ENCODE measurements around the gene DEPDC5.

DEPDC5 gene

DNA sequence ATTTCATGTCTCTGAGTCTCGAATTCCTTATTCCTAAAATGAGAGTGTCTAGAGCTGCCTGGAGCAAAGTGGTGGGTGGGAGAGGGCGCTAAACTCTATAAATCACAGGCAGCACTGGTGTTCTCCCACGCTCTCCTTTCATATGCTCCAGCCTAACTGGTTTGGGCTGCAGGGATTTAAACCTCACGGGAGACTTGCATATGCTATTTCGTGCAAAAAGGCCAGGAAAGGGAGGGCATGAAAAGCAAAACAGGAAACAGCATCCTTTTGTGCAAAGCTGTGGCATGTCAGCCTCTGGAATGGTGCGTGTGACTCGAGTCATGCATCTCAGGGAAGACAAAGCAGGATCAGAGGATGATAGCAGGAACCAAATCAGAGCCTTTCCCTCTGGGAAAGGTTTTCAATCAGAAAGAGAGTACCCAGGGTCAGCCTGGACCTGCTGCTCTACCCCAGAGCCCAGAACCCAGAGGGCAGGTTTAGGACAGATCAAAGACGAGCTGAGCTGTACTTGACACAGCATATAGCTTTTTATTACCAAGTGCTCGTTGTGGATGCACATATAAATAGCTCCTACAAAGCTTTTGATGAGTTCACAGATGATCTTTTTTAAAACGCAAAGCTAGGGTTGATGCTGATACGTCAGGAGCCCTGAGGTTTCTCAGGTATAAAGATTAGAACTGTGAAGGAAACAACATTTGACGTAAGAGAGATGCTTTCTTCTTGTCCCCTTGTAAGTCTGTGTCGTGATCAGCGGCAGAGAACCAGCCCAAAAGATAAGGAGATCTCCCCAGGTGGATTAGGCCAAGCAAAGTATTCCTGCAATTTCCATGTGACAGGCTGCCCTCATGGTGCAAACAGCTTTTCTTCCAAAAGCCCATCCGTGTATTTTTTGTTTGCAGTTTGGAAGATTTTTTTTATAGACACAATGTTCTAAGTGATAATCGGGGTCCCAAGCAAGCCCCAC is 144.3 kb downstream of the DEPDC5 start:
- no peak for DNase-seq

- DNase-seq: no peak
Observed at GRCh38 chr22:31898926-31899325, 145.1 kb downstream of the DEPDC5 start.

DNA sequence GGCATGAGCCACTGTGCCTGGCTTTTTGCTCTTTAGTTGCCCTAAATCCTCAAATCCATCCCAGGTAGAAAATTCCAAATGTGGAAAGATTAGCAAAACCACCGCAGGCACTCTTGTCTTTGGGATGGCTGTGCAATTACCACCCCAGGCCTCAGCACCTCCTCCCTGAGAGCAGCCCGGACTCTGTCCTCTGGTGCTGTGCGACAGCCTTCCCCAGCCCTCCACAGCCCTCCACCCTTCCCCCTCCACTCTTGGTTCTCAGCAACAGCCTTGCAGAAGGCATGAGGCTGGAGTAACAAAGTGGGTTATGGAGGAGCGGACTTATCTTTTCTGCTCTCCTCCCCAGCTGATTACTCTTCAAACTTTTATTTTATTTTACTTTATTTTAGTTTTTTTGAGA is 145.8 kb downstream of the DEPDC5 start:
- no peak for DNase-seq

GRCh38 chr22:31901388-31902137 is 147.7 kb downstream of the DEPDC5 start:
- no peak for DNase-seq

DNA sequence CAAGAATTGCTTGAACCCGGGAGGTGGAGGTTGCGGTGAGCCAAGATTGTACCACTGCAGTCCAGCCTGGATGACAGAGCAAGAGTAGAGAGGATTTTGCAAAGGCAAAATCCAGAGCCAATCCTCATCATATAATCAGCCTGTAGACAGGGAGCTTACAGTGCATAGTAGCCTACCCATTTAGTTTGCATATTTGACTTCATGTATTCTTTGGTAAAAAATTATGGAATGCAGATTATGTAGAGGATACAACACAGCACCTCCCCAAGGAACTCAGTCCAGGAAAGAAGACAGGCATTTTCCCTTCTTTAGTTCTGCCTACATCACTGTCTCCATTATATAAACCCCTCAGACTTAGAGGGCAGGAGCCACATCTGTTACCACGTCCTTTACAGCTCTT is 150.8 kb downstream of the DEPDC5 start:
- DNase-seq: no peak

- DNase-seq: no peak
Observed at GRCh38 chr22:31905356-31905755, 151.5 kb downstream of the DEPDC5 start.

DNA sequence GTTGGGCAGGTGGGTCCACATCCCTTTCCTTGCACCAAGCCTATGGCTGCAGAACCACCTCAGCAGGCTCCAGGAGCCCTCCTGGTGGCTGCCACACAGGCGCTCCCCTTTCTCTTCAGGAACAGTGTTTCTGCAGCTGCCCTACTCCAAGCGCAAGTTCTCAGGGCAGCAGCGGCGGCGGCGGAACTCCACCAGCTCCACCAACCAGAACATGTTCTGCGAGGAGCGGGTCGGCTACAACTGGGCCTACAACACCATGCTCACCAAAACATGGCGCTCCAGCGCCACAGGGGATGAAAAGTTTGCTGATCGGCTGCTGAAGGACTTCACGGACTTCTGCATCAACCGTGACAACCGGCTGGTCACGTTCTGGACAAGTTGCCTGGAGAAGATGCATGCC is 152.3 kb downstream of the DEPDC5 start:
- DNase-seq: no peak

- DNase-seq: no peak
Observed at GRCh38 chr22:31906569-31906968, 152.8 kb downstream of the DEPDC5 start.

DNA sequence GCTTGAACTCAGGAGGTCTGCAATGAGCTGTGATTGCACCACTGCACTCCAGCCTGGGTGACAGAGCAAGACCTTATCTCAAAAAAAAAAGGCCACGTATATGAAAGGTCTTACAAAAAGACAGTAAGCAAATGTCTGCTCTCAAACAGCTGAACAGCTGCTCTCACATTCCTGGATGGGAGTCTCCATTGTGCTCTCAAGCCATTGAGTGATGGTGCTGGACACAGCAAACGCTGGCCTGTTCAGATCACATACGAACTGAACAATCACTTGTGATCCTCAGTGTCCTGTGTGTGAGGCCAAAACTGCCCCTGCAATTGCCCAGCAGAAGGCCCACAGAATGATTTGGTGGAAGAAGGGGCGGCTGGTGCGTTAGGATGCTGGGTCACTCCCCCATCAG is 156.2 kb downstream of the DEPDC5 start:
- DNase-seq: no peak

- no peak for DNase-seq
Observed at GRCh38 chr22:31911565-31912406, 158.0 kb downstream of the DEPDC5 start.

DNA sequence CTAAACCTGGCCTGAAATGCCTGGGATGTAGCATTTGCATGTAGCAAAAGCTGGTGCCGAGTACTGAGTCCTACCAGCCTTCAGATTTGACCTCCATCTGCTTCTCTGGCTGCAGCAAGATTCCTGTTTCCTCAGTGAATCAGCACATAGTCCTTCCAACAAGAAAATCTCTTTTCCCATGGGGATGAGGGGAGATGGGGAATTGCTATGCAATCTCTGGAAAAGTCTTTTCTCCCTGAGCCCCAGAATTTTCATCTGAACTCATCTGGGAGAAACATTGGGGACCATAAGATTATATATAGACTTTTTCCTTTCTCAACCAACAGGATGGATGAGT is 158.6 kb downstream of the DEPDC5 start:
- no peak for DNase-seq

GRCh38 chr22:31915586-31915985 is 161.8 kb downstream of the DEPDC5 start:
- DNase-seq: no peak

GRCh38 chr22:31917227-31917921 is 163.6 kb downstream of the DEPDC5 start:
- DNase-seq: no peak

DNA sequence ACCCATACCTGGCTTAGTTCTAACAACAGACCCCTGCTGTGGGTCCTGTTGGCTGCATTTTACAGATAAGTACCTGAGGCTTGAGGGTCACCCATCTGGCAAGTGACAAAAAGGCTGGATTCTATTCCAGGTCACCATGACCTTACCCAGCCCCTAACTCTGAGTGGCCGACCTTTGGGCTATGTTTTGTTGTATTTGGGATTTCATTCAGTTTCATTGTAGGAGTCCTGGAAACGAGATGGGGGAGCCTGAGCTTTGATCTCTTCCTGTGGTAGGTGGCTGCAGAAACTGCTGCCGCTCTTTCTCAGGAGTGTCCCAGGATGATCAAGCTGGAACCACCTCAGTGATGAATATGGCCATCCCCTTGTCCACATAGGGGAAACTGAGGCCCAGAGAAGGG is 165.9 kb downstream of the DEPDC5 start:
- no peak for DNase-seq

- no peak for DNase-seq
Observed at GRCh38 chr22:31920306-31920705, 166.5 kb downstream of the DEPDC5 start.

DNA sequence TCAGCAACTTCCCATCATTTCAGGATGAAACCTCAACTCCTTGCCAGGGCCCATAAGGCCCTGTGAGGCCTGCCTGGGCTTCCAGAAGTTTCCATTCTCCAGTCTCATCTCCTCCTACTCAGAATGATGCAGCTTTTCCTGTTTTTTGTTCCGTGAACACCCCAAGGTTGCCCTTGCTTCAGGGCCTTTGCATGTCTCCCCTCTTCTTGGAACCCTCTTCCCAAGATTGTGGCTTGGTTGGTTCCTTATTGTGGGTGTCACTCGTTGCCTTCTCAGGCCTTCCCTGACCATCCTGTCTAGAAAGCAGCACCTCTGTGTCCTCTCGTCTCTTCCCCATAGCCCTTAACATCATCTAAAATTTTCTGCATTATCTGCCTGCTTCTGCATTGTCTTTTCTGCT is 167.3 kb downstream of the DEPDC5 start:
- no peak for DNase-seq

GRCh38 chr22:31922534-31922933 is 168.7 kb downstream of the DEPDC5 start:
- no peak for DNase-seq

GRCh38 chr22:31923136-31923535 is 169.3 kb downstream of the DEPDC5 start:
- DNase-seq: no peak

- DNase-seq: no peak
Observed at GRCh38 chr22:31923747-31924146, 169.9 kb downstream of the DEPDC5 start.

GRCh38 chr22:31925056-31925455 is 171.2 kb downstream of the DEPDC5 start:
- no peak for DNase-seq

DNA sequence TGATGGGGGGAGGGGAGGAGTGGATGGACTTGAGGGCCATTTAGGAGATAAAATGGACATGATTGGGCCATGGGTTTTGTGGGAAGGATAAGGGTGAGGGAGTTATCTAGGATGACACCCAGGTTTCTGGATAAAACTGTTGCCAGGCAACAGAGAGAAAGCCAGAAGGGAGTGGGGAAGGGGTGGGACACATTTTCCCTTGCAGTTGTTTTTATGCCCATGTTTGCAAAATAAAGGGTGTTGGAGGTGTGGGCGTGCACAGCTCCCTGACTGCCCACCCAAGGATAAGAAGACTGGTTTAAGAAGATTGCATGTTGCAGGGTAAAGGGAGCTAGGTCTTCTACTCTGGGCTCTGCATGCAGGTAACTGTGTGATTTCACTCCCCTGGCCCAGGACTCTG is 172.2 kb downstream of the DEPDC5 start:
- no peak for DNase-seq

DNA sequence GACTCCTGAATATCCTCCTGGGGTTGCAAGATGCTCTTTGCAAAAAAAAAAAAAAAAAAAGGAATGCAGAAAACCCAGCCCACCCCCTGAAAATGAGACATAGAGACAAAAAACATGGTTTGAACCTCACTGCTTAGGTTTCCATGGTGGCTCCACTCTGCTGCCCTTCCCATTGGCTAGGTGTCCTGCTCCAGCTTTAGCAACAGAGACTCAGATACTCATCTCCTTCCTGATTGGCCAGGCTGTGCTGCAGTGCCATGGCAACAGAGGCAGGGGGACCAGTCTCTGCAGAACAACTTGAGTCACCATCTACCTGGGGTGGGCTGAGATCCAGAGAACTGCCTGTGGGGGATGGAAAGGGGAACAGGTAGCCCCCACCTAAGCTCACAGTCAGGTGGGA is 173.2 kb downstream of the DEPDC5 start:
- DNase-seq: no peak

DNA sequence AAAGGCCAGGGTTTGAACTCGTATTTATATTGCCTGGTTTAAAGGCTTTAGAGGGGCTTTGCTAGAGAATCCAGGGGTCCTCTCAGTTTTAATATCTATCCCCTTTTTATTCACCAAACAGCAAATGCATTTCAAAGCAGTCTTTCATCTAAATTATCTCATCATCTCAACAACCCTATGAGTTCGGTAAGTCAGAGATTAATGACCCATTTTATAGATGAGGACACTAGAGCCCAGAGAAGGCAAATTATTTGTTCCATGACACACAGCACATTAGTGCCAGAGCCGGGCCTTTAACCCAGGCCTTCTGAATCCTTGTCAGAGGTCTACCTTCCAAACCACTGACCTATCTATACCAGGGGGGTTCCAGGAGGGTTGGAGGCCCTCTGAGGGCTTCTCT is 173.7 kb downstream of the DEPDC5 start:
- DNase-seq: no peak

All from SHP77 (cell line).